ENCODE results near the gene WNK2.
A peak's percentile ranks its signal among the peaks of the same experiment; 100 is the strongest.

WNK2 gene

DNA sequence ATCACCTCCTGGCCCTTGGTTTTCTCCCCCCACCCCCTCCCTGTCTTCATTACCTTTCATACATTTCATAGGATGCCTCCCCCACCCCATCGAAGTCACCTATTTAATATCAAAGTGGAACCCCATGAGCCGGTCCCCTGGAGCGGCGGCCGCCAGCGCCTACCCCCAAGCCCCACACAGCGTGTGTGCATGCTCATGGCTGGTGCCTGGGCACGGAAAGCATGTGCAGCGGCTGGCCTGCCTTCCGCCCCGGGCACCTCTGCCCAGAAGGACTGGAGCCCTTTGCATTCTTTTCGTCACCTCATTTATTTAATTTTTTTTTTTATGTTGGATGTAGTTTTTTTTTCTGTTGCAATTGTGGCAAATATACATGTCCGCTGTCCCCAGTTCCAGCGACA is 116.2 kb downstream of the WNK2 start:
- no peak for DNase-seq

DNA sequence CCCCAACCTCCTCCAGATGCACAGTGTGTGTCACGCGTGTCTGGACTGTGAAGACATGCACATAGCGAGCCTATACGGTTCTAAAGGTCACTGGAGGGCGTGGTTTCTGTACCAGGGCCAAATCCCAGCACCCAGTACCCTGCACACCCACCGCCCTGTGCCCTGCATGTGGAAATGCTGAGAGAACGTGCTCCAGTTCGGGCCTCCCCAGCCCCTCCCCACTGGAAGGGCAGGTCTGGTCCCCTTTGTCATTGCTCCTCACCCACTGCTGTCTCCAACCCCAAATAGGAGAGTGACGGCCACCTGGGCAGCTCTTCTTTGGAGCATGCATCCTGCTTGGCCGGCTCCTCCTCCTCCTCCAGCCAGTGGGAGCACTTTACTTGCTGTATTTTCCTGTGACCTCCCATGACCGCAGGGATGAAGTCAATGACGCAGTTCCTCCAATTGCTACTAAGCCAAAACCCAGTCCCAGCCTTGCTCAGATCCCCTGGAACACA is 116.7 kb downstream of the WNK2 start:
- DNase-seq: no peak

DNA sequence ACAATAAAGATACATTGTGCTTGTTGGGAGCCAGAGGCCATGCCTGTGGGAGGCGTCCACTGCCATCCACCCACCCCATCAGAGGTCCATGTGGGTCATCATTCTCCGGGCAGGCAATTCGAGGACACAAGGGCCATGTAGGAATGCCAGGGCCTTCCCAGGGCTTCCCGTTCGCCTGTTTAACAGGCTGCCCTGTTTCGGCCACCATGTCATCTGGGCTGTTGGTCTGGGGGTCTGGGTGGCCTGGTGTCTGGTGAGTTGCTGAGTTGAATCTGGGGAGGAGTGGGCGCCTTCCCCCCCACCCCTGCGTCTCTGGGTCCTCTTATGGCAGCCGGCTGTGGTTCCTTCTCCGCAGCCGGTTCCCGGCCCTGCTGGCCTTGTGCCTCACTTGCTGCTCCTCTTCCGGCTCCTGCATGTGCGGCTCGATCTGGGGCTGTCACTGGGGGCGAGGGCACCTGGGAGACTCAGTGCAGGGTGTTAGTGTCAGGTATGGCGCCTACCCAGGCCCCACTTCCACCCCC is 117.4 kb downstream of the WNK2 start:
- no peak for DNase-seq

DNA sequence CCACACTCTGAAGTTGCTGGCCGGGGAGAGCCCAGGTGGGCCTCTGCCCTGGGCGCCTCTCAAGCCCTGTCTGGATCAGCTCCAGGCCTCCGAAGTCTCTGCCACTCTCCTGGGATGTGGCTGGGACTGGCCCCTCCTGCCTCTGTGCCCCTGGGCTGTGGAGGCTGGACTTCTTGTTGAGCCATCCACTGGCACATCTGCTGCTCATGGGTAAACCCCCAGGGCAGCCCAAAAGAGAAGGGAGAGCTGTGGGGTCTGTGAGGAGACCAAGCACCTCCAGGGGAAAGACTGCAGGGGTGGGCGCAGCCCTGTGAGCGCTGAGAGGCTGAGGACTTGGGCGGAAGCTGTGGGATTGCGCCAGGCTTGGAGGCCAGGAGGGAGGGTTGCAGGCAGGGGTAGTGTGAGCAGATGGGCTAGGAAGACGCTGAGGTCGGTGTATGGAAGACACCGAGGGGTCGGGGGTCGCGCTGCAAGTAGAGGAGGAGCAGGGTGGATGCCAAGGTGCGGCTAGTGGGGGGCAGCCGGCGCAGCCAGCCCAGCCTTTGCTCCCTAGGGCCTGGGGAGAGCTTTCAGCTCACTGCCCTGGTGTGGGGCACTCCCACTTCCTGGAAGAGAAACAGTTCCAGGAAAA is 118.1 kb downstream of the WNK2 start:
- no peak for DNase-seq

DNA sequence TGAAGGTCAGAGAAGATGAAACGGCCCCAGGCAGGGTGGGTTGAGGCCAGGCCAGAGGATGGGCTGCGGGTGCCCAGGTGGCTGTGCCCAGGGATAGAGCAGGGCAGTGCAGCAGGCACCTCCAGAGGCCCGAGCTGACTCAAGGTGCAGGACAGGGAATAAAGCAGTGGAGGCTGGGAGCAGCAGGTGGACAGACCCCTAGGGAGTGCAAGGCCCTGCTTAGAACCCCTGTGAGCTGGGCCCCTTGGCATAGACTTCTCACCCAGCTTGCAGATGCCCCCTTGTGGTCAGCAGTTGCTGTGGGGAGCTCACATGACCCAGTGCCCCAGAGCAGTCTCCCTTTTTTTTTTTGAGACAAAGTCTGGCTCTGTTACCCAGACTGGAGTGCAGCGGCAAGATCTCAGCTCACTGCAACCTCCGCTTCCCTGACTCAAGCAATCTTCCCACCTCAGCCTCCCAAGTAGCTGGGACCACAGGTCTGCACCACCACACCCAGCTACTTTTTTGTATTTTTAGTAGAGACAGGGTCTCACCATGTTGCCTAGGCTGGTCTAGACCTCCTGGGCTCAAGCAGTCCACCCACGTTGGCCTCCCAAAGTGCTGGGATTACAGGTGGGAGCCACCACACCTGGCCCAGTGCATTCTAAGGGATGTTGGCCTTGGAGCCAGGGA is 118.8 kb downstream of the WNK2 start:
- peak; percentile 24 for DNase-seq

DNA sequence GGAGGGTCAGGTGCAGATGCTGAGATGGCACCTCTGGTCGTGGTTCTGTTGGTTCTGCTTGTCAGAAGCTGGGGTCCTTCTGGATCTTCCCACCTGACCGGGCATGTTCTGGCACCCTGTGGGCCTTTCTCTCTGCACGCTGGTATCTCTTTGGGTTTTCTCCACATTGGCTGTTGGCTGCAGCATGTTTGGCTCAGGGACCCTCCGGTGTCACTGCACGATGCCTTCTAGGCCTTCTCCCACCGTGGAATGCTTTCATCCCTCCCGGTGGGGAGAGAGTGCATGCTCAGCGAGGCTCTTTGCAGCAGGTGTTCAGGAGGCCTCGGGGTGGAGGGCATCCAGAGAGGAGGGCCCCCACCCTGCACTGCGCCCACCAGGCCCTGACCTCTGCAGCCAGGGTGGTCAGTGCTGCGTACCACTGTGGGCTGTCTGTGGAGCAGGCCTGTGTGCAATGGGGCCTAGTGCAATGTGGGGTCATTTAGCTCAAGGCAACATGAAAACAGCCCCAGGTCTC is 119.4 kb downstream of the WNK2 start:
- DNase-seq: no peak

DNA sequence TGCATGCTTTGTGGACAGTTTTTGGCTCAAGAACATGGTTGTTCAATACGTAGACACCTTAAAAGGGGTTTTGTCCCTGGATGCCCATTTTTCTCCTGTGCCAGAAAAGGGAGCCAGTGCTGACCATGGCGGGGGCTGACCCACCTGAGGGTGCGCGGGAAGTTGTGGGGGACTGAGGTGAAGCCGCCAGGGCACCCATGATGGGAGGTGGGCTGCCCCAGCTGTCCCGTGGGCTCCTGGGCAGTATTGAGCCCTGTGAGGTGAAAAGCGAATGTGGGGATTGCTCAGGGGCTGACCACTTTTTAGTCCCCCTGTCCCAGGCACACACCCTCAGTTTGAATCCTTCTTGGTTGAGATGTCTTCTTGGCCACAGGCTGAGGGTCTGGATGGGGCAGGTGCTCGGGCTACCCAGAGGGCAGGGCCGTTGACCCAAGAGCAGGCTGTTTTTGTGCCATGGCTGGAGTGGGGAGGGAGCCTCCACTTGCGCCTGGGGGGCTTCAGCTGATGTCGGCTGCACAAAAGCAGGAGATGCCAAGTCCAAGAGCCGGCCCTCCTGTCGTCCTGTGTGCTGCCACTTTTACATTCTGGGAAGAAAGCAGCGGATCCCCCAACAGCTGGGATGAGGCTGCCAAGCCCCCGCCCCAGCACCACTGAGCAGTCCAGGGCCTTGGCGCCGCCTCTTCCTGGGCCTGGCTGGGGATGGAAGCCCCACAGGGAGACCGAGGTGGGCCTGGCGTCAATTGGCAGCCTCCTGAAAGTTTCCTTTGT is 120.1 kb downstream of the WNK2 start:
- DNase-seq: no peak

DNA sequence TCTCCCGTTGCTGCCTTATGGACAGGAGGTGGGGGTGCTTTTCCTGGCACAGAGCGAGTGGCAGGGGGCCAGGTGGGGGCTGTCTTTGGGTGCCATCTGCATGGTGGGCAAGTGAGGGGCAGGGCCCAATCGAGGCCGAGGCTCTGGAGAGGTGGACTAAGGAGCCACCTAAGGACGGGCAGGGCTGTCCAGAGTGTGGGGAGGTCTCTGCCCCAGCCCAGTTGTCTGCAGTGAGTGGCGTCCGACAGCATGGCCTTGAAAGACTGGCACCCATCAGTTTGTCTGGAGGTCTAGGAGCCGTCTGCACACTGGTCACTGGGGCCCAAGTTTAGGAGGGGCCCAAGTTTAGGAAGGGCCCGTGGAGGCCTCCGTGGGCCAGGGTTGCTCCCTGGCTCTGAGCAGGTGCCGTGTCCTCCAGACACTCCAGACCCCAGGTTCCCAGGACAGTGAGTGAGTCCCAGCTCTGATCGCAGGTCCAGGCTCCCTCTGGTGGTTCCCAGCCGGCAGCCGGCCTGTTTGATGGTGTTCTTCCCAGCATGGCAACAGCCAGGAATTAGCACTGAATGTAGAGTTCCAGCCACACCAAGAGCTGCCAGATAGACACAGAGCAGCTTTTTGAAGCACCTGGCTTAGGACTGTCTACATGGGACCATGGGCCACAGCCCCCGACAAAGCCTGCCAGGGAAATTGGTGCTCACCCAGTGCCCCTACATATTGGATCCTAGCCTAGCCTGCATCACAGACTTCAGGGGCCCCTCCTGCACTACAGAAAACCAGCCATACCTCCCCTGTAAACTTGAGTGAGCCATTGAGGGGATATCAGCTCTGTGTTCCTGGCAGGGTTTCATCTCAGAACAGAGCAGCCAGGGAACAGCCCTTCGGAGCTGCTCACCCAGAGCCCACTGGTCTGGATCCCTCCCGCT is 120.9 kb downstream of the WNK2 start:
- DNase-seq: peak; percentile 34

DNA sequence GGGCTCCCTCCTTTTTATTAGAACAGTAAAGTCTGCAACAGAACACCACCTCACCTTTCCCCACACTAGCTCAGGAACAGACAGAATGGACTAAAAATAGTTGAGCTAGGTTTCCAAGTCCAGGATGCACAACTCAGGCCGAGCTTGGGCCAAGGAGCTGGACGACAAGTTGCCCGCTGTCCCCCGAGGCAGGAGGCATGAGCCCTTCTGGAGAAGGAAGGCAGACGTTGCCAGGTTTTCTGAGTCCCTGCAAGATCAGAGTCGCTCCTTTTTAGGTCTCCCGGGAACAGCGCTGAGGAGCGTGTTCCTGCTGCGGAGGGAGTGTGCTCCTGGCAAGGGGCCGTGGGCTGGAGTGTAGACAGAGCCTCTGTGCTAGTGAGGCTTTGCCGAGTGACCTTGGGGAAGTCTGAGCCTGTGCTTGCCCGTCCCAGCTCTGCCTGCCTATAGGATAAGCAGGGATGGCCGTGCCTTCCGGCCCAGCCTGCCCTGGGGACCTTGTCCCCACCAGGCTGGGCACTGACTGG is 121.6 kb downstream of the WNK2 start:
- DNase-seq: no peak

DNA sequence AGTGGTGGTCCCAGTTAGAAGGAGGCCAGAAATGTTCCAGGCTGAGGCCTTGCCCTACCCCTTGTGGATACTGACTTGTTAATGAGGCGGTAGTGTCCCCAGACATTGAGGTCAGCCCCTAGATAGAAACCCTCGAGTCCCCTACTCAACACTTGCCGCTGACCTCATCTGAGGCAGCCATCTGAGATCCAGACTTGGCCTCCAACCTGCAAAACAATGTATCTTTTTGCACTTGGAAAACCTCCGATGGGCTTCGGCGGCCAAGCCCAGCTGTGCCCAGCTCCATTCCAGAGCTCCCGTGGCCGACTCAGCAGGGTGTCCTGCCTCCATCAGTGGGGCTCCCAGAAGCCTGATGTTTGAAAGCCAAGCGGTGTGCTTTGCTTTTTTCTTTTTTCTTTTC is 122.1 kb downstream of the WNK2 start:
- no peak for DNase-seq

DNA sequence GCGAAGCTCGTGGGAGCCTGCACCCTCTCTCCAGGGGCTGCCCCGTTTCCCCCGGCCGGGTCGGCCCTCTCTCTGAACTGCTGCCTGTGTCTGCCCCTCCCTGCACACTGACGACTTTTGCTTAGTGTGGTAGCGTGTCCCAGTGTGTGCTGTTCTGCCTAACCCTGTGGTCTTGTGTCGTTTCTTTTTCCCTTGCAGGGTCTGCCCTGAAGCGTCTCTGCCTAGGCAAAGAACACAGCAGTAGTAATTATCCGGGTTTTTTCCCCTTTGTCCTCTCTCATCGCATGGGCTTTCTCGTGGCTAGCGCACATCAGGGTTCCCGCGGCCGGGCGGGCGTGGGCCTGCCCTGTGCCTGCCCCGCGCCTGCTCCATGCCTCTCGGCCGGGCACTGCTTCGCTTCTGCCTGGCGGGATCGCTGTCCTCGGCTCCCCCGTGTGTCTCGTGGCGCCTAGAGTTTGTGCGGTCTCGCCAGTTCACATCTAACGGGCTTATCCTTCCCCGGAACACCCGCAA is 122.7 kb downstream of the WNK2 start:
- DNase-seq: no peak

DNA sequence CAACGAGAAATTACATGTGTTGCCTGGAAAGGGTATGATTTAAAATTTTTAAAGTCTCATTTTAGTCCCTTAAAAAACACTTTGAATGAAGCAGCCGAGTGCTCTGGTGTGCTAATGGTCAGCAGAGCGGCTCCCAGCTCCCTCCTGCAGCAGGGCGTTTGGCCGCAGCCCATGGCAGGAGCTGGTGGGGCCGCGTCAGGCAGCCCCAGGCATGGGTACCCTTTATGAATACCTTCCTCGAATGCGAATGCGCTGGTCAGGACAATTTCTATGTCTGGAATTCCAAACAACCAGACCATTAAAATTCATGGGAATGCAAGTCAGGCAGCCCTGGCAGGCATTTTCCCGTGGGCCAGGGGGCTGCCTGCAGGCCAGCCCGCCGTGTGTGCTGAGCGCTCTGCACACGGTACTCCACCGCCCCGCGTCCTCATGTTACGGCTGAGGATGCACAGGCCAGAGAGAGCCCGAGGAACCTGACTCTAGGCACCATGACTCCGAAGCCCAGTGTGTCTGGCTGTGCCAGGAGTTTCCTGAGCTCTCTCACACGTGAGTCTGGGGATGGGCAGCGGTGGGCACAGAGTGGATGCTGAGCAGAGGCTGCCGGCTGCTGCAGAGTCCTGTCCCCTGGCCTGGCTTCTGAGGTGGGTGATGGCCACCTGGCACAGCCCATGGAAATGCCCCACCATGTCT is 123.7 kb downstream of the WNK2 start:
- no peak for DNase-seq

DNA sequence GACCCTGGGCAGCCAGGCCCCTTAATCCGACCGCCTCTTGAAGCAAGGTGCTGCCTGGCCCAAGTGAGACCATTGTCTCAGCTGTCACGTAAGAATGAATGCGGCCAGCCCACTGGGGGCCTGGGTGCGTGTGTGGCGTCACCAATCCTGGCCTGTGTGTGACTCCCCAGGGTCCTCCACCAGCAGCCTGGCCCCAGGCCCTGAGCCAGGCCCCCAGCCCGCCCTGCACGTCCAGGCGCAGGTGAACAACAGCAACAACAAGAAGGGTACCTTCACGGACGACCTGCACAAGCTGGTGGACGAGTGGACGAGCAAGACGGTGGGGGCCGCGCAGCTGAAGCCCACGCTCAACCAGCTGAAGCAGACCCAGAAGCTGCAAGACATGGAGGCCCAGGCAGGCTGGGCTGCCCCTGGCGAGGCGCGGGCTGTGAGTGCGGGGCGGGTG is 124.2 kb downstream of the WNK2 start:
- no peak for DNase-seq

DNA sequence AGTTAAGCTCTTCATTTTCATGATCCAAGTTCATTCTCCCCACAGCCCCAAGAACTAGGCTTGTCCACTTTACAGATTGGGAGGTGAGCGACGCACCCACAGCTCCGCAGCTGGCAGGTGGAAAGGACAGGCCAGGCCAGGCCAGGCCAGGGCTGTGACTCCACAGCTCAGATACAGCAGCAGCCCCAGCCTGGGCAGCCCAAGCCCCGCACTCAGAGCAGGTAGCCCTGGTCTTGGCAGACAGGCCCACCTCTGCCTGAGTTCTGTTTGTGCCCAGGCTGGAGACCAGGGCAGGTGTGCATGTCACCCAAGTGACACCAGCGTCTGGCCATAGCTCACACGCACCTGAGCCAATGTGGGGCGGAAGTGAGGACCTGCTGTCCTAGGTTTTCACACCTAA is 124.7 kb downstream of the WNK2 start:
- DNase-seq: no peak

DNA sequence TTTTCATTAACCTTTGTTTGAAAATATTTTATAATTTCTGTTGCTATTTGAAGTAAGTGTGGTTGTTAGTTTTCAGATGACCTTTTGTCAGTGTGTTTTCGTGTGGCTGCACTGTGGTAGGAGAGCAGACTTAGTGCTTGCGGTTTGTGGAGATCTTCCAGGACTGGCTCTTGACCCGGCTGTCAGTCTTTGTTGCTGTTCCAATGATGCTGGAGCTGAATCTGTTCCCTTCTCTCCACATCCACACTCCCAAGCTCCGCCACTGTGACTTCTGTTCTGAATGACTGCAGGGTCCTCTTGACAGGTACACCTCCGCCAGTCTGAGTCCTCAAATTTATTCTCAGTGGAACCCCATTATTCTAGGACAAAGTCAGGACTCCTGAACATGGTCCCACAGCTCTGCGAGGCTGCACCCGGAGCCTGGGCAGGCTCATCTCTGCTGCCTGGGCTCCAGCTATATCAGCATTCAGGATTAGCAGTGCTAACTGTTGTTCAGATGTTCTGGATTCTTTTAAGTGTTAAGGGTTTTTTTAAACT is 126.0 kb downstream of the WNK2 start:
- no peak for DNase-seq

DNA sequence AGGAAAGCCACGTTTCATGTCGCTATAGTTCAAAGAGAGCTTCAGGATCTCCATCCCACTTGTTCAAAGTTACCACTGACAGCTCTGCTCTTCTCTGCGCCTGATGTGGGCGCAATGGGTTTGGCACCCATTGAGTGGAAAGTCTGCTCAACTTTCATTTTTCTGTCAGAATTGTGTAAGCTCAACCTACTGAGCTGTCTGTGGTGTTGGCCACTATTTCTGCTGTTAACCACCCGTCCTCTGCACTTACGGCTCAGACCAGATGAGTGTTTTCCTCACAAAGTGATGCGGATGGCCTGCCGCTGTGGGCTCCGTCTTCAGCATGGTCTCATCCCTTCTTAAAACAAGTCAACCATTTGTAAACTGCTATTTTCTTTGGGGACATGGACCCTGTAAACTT is 131.2 kb downstream of the WNK2 start:
- DNase-seq: no peak

DNA sequence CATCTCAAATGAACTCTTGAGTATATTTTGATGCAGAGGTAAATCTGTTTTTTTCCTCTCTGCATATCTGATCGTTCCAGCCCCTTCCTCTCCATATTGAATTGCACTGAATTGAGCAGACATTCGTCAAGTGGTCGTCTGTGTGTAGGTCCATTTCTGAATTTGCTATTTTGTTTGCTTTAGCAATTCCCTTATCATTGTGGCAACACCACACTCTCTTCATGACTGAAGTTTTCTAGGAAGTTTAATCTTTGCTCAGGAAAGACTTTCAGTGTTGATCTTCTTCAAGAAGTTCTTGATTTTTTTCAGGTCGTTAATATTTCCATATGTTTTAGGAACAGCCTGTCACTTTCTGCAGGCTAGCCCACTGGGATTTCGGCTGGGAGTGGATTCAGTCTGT is 132.0 kb downstream of the WNK2 start:
- no peak for DNase-seq

DNA sequence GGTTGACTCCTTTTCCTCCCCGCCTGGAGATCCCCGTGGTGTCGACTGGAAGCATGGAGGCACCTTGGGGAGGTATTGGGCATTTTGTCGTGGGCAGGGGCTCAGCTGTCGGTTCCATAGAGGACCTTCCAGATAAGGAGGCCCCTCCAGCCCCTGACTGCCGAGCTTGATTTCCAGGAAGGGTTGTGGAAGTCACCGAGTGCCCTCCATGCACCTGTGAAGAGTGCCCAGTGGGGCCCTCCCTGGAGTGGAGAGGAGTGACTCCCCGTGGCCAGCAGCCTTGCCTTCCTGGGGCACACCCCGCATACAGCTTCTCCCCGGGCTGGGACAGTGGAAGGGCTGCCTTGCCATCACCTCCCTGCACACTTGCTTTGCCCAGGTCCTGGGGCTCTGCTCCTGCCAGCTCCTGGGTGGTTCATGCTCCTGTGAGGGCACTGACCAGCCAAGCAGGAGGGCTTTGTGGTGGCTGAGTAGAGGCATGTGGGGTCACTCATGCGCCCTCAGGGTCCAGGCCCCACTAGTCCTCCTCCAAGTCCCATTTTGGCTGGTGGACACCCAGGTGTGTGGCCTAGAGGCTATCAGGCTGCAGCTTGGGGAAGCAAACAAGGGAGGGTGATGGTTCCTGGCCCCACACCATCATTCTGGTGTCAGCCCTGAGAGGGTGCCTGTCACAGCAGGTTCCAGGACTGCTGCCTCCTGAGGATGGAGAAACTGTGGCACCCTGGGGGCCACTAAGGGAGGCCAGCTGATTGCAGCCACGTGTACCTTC is 133.0 kb downstream of the WNK2 start:
- DNase-seq: no peak

DNA sequence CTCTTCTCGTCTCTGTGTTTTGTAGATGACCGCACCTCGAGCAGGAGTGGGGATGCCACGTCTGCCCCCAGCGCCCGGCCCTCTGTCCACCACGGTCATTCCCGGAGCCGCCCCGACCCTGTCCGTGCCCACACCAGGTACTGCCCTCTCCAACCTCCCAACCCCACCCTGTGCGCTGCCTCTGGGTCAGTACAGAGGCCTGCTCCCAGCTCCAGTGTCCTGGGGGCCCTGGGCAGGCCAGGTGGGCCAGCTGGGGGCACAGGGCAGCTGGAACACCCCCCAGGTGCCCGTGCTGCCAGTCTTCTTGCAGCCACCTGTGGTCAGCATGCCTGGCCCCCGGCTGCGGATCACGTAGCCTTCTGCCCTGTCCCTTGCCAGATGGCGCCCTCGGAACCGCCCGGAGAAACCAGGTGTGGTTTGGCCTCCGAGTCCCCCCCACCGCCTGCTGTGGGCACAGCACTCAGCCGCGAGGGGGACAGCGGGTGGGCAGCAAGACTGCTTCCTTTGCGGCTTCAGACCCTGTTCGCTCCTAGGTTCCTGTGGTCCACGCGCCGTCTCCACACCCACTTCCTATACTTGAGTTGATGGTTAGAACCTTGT is 133.7 kb downstream of the WNK2 start:
- no peak for DNase-seq

DNA sequence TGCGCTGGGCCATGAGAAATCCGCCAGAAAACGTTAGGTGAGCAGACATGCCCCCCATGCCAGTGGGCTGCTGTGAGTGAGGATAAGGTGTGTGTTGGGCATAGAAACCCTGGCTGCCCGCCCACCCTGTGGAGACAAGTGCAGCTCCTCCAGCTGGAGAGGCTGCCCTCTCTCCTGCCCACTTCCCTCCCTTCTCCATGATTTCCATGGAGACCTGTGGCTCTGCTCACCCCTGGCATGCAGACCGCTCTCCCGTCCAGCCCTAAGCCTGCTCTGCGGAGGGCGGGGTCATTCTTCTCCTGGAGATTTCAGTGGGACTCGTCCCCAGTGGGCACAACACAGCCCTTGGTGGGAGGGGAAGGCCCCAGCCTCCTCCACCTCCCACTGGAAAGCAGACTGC is 134.5 kb downstream of the WNK2 start:
- DNase-seq: no peak
